Stomach (tissue), 4 donors: ENCODE data around the gene KCNN4.

Experiments
- EP300 ChIP-seq: sonication (generic); formaldehyde crosslinking; IDR thresholded peaks from one replicate; pipeline ENCODE4 v1.6.1; 2017; ENCODE audit warnings: antibody characterized with exemption
- POLR2A ChIP-seq, 4 donors: fragments of 450-650 bp; IDR thresholded peaks; one replicate each; pipeline ENCODE4 v1.6.1; 2016; ENCODE audit warnings: antibody characterized with exemption in 4 of 4, control low read depth in 2 of 4, mild to moderate bottlenecking in 1 of 4, moderate library complexity in 1 of 4
- POLR2AphosphoS5 ChIP-seq, 3 donors: sonication (generic); formaldehyde crosslinking; IDR thresholded peaks; one replicate each; pipeline ENCODE4 v1.6.1; 2016; ENCODE audit warnings: antibody characterized with exemption in 3 of 3
- TF ChIP-seq, protein P1 (sequence below), 7 experiments: fragments of 450-650 bp in 4 of 7; fragments of 200-600 bp in 3 of 7; sonication (generic) in 3 of 7; IDR thresholded peaks; one replicate each; pipeline ENCODE4 v1.5.1; 2016 to 2019; ENCODE audit warnings: antibody characterized with exemption in 7 of 7, control low read depth in 2 of 7, mild to moderate bottlenecking in 1 of 7

DNA sequence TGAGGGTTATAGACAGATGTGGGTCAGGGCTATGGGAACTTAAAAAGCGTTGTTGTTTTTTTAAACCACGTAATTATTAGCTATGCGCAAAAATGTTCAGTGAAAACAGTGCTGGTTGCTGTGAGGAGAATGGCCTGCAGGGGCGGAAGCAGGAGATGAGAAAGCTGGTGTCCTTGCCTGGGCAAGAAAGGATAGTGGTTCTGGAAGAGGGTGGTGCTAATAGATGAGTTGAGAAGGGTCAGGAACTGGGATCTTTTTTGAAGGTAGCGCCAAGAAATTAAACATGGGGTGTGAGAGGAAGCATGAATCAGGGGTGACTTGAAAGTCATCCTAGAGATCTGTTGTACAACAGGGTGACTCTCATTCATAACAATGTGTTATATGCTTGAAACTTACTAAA lies 21.3 kb downstream of the KCNN4 start:
- TF ChIP-seq, protein P1, sequence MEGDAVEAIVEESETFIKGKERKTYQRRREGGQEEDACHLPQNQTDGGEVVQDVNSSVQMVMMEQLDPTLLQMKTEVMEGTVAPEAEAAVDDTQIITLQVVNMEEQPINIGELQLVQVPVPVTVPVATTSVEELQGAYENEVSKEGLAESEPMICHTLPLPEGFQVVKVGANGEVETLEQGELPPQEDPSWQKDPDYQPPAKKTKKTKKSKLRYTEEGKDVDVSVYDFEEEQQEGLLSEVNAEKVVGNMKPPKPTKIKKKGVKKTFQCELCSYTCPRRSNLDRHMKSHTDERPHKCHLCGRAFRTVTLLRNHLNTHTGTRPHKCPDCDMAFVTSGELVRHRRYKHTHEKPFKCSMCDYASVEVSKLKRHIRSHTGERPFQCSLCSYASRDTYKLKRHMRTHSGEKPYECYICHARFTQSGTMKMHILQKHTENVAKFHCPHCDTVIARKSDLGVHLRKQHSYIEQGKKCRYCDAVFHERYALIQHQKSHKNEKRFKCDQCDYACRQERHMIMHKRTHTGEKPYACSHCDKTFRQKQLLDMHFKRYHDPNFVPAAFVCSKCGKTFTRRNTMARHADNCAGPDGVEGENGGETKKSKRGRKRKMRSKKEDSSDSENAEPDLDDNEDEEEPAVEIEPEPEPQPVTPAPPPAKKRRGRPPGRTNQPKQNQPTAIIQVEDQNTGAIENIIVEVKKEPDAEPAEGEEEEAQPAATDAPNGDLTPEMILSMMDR (IDR thresholded peaks at IDR 0.05), result no peak
- no peak for TF ChIP-seq EP300
- TF ChIP-seq POLR2AphosphoS5 (IDR thresholded peaks at IDR 0.05), result no peak
- no peak for TF ChIP-seq POLR2A (IDR thresholded peaks at IDR 0.05)
